ENCODE results near the gene STAG2.

- TF ChIP-seq CTCF (IDR thresholded peaks at IDR 0.05), result no peak
- peak in 2 of 4 donors; percentile 67 to 75 for TF ChIP-seq POLR2A (IDR thresholded peaks at IDR 0.05)
Measured at GRCh38 chrX:123962794-123963373, 1.4 kb downstream of the STAG2 start.

Measured in esophagus squamous epithelium (tissue), 4 donors.